CD14-positive monocyte (primary cell): ENCODE data around the gene RAB6B. TPM values are rescaled to one million over a fixed set of nuclear protein-coding genes. Genes with fewer than 3 reads are reported as not detected.

Experiments used
- DNase-seq, 3 donors: peaks; one replicate each; pipeline ENCODE4 v3.0.0-alpha.2; 2011 to 2022
- H2AFZ ChIP-seq: 2 replicates; pipeline ENCODE4 v1.6.0; 2012; ENCODE audit warnings: mild to moderate bottlenecking, low read depth, low read length, inconsistent platforms; ENCODE audit not compliant: insufficient read depth, poor library complexity, severe bottlenecking
- H3K27ac ChIP-seq, 2 donors: 1 replicate in 1 of 2; 2 replicates in 1 of 2; pipeline ENCODE4 v1.5.1; 2012 to 2013; ENCODE audit warnings: low read length in 2 of 2, control low read depth in 1 of 2, inconsistent platforms in 1 of 2, low read depth in 1 of 2, mild to moderate bottlenecking in 1 of 2
- H3K27me3 ChIP-seq, 2 donors: one replicate each; pipeline versions ENCODE4 v1.6.0 to v1.6.1; 2011 to 2013; ENCODE audit warnings: low read length in 2 of 2; ENCODE audit not compliant: control insufficient read depth in 2 of 2, insufficient read depth in 2 of 2
- H3K36me3 ChIP-seq, 2 donors: replicated peaks in 1 of 2; 1 replicate in 1 of 2; 2 replicates in 1 of 2; pipeline versions ENCODE4 v1.5.1 to v1.6.1; 2012 to 2013; ENCODE audit warnings: low read length in 2 of 2, control low read depth in 1 of 2, inconsistent platforms in 1 of 2, mild to moderate bottlenecking in 1 of 2; ENCODE audit not compliant: insufficient read depth in 2 of 2, control insufficient read depth in 1 of 2
- H3K4me1 ChIP-seq, 2 donors: 1 replicate in 1 of 2; 2 replicates in 1 of 2; pipeline versions ENCODE4 v1.5.1 to v1.6.1; 2012 to 2013; ENCODE audit warnings: low read length in 2 of 2, control low read depth in 1 of 2, inconsistent platforms in 1 of 2, mild to moderate bottlenecking in 1 of 2, moderate library complexity in 1 of 2; ENCODE audit not compliant: insufficient read depth in 2 of 2, control insufficient read depth in 1 of 2
- H3K4me2 ChIP-seq: replicated peaks from 2 replicates; pipeline ENCODE3; 2012; ENCODE audit warnings: low read length, moderate library complexity, mild to moderate bottlenecking; ENCODE audit not compliant: poor library complexity, severe bottlenecking; ENCODE audit errors: extremely low read depth
- H3K4me3 ChIP-seq, 3 experiments: fragments of 200-600 bp in 1 of 3; sonication (generic) in 1 of 3; replicated peaks in 1 of 3; 1 replicate in 2 of 3; 2 replicates in 1 of 3; pipeline ENCODE4 v1.5.1; 2011 to 2013; ENCODE audit warnings: low read length in 3 of 3, mild to moderate bottlenecking in 3 of 3, control low read depth in 2 of 3, low read depth in 2 of 3, inconsistent platforms in 1 of 3, moderate library complexity in 1 of 3
- H3K79me2 ChIP-seq: 2 replicates; pipeline ENCODE4 v1.6.0; 2012; ENCODE audit warnings: mild to moderate bottlenecking, control low read depth, inconsistent platforms, low read length, moderate library complexity; ENCODE audit not compliant: insufficient read depth
- H3K9ac ChIP-seq: 2 replicates; pipeline ENCODE4 v1.6.0; 2017; ENCODE audit warnings: low read length, mild to moderate bottlenecking; ENCODE audit not compliant: insufficient read depth, poor library complexity, severe bottlenecking
- H3K9me3 ChIP-seq, 2 donors: replicated peaks in 1 of 2; 1 replicate in 1 of 2; 2 replicates in 1 of 2; pipeline versions ENCODE4 v1.5.1 to v1.6.1; 2012 to 2013; ENCODE audit warnings: low read length in 2 of 2, control low read depth in 1 of 2; ENCODE audit not compliant: control insufficient read depth in 1 of 2, insufficient read depth in 1 of 2
- H4K20me1 ChIP-seq: 2 replicates; pipeline ENCODE4 v1.6.0; 2012; ENCODE audit warnings: mild to moderate bottlenecking, low read length, control low read depth, moderate library complexity; ENCODE audit not compliant: insufficient read depth
- H3K27ac Mint-ChIP-seq, 7 donors: one replicate each; pipeline ENCODE4 v1.8.0; 2020; ENCODE audit warnings: mild to moderate bottlenecking in 7 of 7, mixed read lengths in 7 of 7, moderate library complexity in 6 of 7, inconsistent platforms in 2 of 7
- H3K27me3 Mint-ChIP-seq, 3 donors: one replicate each; pipeline ENCODE4 v1.8.0; 2021 to 2022; ENCODE audit warnings: low read depth in 3 of 3, mild to moderate bottlenecking in 3 of 3, mixed read lengths in 3 of 3, moderate library complexity in 3 of 3, inconsistent platforms in 1 of 3
- H3K36me3 Mint-ChIP-seq, 2 donors: one replicate each; pipeline ENCODE4 v1.8.0; 2020; ENCODE audit warnings: mixed read lengths in 2 of 2, inconsistent platforms in 1 of 2, mild to moderate bottlenecking in 1 of 2
- H3K4me1 Mint-ChIP-seq: one replicate; pipeline ENCODE4 v1.8.0; 2020; ENCODE audit warnings: mild to moderate bottlenecking, mixed read lengths
- H3K4me3 Mint-ChIP-seq, 2 donors: one replicate each; pipeline ENCODE4 v1.8.0; 2020; ENCODE audit warnings: mild to moderate bottlenecking in 2 of 2, mixed read lengths in 2 of 2, moderate library complexity in 1 of 2
- H3K9me3 Mint-ChIP-seq, 7 donors: one replicate each; pipeline ENCODE4 v1.8.0; 2020 to 2022; ENCODE audit warnings: mixed read lengths in 7 of 7, mild to moderate bottlenecking in 6 of 7, moderate library complexity in 6 of 7, inconsistent platforms in 2 of 7
- WGBS: methylation state at CpG from one replicate; pipeline ENCODE4 v1.1.5; 2013; ENCODE audit warnings: missing lambda C conversion rate; ENCODE audit not compliant: insufficient coverage; 5-methylcytosine and 5-hydroxymethylcytosine counted together
- intact Hi-C, 2 donors: fragments of 100-400 bp; cut with micrococcal nuclease; formaldehyde crosslinking; loops; one replicate each; pipeline versions ENCODE4 v1.15.0 to v1.15.1; 2023
- polyA plus RNA-seq, 3 donors: library from polyadenylated mRNA; depleted of rRNA in 1 of 3; unstranded in 2 of 3; stranded (reverse) in 1 of 3; fragments of 300-500 nt in 2 of 3; fragments of >200 nt in 1 of 3; fragmentation: Illumina TruSeq in 2 of 3; gene quantifications; 1 replicate in 2 of 3; 2 replicates in 1 of 3; pipeline ENCODE4 v1.2.3, GENCODE V29; 2012 to 2021
- TF ChIP-seq, protein P1 (sequence below): fragments of 200-600 bp; IDR thresholded peaks from one replicate; pipeline ENCODE4 v1.8.0; 2022; ENCODE audit warnings: antibody characterized with exemption, mild to moderate bottlenecking

Gene RAB6B
- polyA plus RNA-seq, 3 donors = 0.46 TPM; not detected in 2

DNA sequence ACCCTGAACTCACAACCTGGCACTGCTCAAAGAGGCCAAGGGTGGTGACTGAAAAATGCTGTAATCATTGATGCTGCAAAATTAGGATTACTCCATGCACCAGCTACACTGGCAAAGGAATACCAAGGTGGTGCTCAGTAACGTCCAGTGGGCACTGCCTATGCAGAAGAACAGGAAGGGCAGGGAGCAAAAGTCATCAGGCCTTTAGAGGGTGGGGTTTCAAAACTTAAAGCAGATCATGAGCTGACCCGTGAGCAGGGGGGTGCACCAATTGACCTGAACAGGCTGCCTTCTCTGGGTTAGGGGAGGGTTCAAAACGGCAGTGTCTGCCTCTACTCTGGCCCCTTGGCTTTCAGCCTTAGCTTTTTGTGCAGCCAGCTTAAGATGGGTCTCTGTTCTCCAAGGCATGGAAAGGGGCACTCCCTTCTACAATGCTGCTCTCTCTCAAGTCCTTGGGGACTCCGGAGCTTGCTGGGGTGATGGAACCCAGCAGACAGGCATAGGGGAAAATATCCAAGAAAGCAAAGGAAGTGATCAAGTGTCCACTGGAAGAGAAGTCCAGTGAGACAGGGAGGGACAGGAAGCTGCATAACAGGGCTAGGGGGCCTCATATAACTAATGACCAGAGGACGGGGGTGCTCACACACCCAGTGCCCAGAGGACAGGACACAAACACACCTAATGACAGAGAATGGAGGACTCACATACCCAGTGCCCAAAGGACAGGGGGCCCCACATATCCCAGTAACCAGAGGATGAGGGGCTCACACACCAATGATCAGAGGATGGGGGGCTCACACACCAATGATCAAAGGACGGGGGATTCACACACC is 11.4 kb downstream of the RAB6B start:
- no peak overlapping the region for H3K4me3 Mint-ChIP-seq
- Histone ChIP-seq H3K9me3 (peaks cover under 1 to 5% of the 10 kb centered on the region in 2 donors), H3K27ac (no peak overlapping the region), H2AFZ (no peak overlapping the region), H3K4me3 (no peak overlapping the region), H3K4me1 (no peaks in the 10 kb centered on the region), H3K36me3 (no peaks in the 10 kb centered on the region), H3K9ac (no peak overlapping the region), H3K4me2 (no peak overlapping the region), H3K79me2 (no peaks in the 10 kb centered on the region), H3K27me3 (no peaks in the 10 kb centered on the region), H4K20me1 (no peaks in the 10 kb centered on the region)
- DNase-seq = no peak
- peaks cover 1 to 6% (median 3%) of the 10 kb centered on the region in 3 donors for H3K27me3 Mint-ChIP-seq
- intact Hi-C loops = no loop called here
- 90% methylated on average over 5 of the region's 6 CpGs for WGBS
- H3K27ac Mint-ChIP-seq = no peak overlapping the region
- TF ChIP-seq, protein P1, sequence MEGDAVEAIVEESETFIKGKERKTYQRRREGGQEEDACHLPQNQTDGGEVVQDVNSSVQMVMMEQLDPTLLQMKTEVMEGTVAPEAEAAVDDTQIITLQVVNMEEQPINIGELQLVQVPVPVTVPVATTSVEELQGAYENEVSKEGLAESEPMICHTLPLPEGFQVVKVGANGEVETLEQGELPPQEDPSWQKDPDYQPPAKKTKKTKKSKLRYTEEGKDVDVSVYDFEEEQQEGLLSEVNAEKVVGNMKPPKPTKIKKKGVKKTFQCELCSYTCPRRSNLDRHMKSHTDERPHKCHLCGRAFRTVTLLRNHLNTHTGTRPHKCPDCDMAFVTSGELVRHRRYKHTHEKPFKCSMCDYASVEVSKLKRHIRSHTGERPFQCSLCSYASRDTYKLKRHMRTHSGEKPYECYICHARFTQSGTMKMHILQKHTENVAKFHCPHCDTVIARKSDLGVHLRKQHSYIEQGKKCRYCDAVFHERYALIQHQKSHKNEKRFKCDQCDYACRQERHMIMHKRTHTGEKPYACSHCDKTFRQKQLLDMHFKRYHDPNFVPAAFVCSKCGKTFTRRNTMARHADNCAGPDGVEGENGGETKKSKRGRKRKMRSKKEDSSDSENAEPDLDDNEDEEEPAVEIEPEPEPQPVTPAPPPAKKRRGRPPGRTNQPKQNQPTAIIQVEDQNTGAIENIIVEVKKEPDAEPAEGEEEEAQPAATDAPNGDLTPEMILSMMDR = no peak
- H3K4me1 Mint-ChIP-seq = no peaks in the 10 kb centered on the region
- peaks cover 2 to 8% (median 6%) of the 10 kb centered on the region in 7 donors for H3K9me3 Mint-ChIP-seq
- H3K36me3 Mint-ChIP-seq = no peaks in the 10 kb centered on the region

DNA sequence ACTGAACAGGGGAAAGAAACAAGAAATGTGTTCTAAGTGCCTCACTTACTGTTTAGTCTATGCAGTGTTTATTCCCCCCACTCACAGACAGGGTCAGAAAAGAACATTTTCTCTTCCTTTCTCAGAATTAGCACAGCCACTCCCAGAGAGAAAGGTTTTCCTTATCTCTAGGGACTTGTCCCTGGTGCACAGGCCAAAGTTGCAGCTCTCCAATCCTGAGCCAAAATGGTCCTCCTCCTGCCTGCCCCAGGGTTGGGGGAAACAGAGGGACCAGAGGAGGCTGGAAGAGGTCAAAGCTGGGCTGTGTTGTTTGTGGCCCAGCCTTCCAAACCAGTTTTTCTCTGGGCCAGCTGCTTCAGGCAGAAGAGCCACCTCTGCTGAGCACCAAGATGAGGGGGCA is 12.0 kb downstream of the RAB6B start:
- H3K4me1 ChIP-seq = no peaks in the 10 kb centered on the region
- peaks cover 7% of the 10 kb centered on the region in 2 donors for H3K9me3 ChIP-seq
- no peak overlapping the region for H3K9ac ChIP-seq
- H3K4me2 ChIP-seq = no peak overlapping the region
- H3K27me3 ChIP-seq = no peaks in the 10 kb centered on the region
- no peaks in the 10 kb centered on the region for H3K79me2 ChIP-seq
- H3K27ac Mint-ChIP-seq = no peak overlapping the region
- no peak overlapping the region for H3K27ac ChIP-seq
- H3K36me3 ChIP-seq = no peaks in the 10 kb centered on the region
- peaks cover 5 to 11% (median 6%) of the 10 kb centered on the region in 7 donors for H3K9me3 Mint-ChIP-seq
- no peaks in the 10 kb centered on the region for H3K36me3 Mint-ChIP-seq
- peaks cover 1 to 6% (median 3%) of the 10 kb centered on the region in 3 donors for H3K27me3 Mint-ChIP-seq
- H3K4me3 ChIP-seq = no peak overlapping the region
- no peaks in the 10 kb centered on the region for H3K4me1 Mint-ChIP-seq
- H3K4me3 Mint-ChIP-seq = no peak overlapping the region
- intact Hi-C loops = no loop called here
- TF ChIP-seq, protein P1 = no peak
- no peaks in the 10 kb centered on the region for H4K20me1 ChIP-seq
- DNase-seq = no peak
- H2AFZ ChIP-seq = no peak overlapping the region
